ENCODE data around the gene VASN. TPM values are rescaled to one million over a fixed set of nuclear protein-coding genes. Genes with fewer than 3 reads are reported as not detected.
A peak's percentile ranks its signal among the peaks of the same experiment; 100 is the strongest.

VASN gene
- not detected for total RNA-seq

DNA sequence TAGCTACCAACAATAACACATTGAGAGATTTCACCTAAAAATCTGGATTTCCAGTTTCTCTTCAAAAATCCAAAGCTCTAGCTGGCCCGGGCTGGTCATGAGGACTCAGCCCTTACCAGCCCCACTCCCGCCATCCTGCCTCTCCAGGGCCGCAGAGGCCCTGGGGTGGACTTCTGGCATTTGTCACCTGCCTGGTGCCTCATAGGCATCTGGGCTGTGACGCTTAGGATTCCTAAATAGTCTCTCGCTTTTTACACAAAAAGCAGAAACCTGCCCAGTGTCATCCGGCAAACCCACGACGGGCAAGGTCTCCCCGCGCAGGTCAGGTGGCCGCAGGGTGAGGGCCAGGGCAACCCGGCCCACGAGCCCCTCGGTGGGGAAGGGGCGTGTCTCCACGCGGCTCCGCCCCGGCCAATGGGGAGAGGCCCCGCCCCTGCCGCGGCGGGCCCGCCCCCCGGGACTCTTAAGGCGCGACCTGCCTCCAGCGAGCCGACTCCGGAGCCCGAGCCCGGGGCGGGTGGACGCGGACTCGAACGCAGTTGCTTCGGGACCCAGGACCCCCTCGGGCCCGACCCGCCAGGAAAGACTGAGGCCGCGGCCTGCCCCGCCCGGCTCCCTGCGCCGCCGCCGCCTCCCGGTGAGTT lies at the start of gene VASN:
TSS of gene VASN (plus strand) at position 492 of the 644 bp plus-strand sequence. CDS start 9,030 bp downstream, outside the sequence.
- Mint-ChIP-seq H3K36me3 (ENCODE audit: insufficient read depth in 2 of 2) (no peaks in the 10 kb centered on the region), H3K4me3 (peak within 1 kb of the TSS; percentile 72 to 75), H3K4me1 (ENCODE audit: low read depth) (no peaks in the 10 kb centered on the region), H3K9me3 (no peaks in the 10 kb centered on the region), H3K27me3 (ENCODE audit: low read depth) (no peaks in the 10 kb centered on the region), H3K27ac (no peak within 1 kb of the TSS)
- ATAC-seq (replicated peaks in 1 of 2) (peak; percentile 85 to 87), DNase-seq (peak; percentile 75 to 83)

GRCh38 chr16:4322121-4323052 lies 49.3 kb upstream of the VASN start:
- Mint-ChIP-seq H3K36me3 (ENCODE audit: insufficient read depth in 2 of 2) (no peaks in the 10 kb centered on the region), H3K27me3 (ENCODE audit: low read depth) (no peaks in the 10 kb centered on the region), H3K9me3 (no peaks in the 10 kb centered on the region), H3K4me1 (ENCODE audit: low read depth) (peaks cover 11% of the 10 kb centered on the region), H3K27ac (no peak overlapping the region), H3K4me3 (no peak overlapping the region)
- DNase-seq (no peak), ATAC-seq (replicated peaks in 1 of 2) (no peak)

DNA sequence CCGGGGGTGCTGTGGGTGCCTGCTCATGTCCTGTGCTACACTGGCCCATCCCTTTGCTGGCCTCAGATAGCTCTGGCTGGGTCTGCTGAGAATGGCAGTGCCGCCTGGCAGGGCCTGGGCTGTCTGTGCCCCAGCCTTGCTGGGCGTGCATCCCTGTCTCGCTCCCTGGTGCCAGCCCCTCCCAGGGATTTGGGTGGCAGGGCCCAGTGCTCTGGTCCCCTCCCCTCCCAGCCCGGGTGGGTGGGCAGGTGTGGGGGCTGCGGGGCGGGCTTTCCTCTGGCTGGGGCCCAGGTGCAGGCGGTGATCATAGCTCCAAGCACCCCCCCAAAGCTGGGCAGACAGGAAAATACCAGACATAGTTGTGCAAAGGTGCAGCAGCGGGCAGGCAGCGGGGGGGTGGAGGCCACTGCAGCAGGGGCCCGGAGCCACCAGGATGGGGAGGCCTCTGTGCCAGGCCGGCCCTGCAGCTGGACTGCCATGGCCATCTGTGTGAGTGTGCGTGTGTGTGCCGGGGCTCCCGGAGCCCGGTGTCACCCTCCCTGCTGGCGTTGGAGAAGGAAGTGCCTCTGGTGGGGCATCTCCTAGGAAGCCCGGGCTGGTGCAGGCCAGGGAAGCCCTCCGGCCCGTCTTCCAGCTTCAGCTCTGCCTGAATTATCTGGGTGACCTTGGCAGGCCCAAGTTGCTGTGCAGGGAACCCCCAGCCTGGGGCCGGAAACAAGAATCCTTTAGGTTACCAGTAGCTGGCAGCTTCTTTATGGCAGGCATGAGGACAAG lies 48.4 kb upstream of the VASN start:
- no peak overlapping the region for H3K27ac Mint-ChIP-seq
- no peak overlapping the region for H3K4me3 Mint-ChIP-seq
- H3K36me3 Mint-ChIP-seq (ENCODE audit: insufficient read depth in 2 of 2): no peaks in the 10 kb centered on the region
- no peaks in the 10 kb centered on the region for H3K9me3 Mint-ChIP-seq
- no peak for DNase-seq
- ATAC-seq (replicated peaks in 1 of 2): no peak
- H3K27me3 Mint-ChIP-seq (ENCODE audit: low read depth): no peaks in the 10 kb centered on the region
- H3K4me1 Mint-ChIP-seq (ENCODE audit: low read depth): peaks cover 11% of the 10 kb centered on the region

- ATAC-seq (replicated peaks in 1 of 2) (no peak), DNase-seq (no peak)
- no peaks in the 10 kb centered on the region for H3K27me3 Mint-ChIP-seq (ENCODE audit: low read depth)
- H3K27ac Mint-ChIP-seq: no peak overlapping the region
- no peak overlapping the region for H3K4me3 Mint-ChIP-seq
- no peaks in the 10 kb centered on the region for H3K36me3 Mint-ChIP-seq (ENCODE audit: insufficient read depth in 2 of 2)
- H3K9me3 Mint-ChIP-seq: no peaks in the 10 kb centered on the region
- peaks cover 8% of the 10 kb centered on the region for H3K4me1 Mint-ChIP-seq (ENCODE audit: low read depth)
These were observed 47.7 kb upstream of the VASN start for GRCh38 chr16:4323845-4324488.

- DNase-seq: no peak
- no peak overlapping the region for H3K27ac Mint-ChIP-seq
These were observed 47.0 kb upstream of the VASN start for GRCh38 chr16:4324492-4325252.

GRCh38 chr16:4325253-4325758 lies 46.3 kb upstream of the VASN start:
- Mint-ChIP-seq H3K27me3 (ENCODE audit: low read depth) (no peaks in the 10 kb centered on the region), H3K36me3 (ENCODE audit: insufficient read depth in 2 of 2) (no peaks in the 10 kb centered on the region), H3K9me3 (no peaks in the 10 kb centered on the region), H3K4me1 (ENCODE audit: low read depth) (no peaks in the 10 kb centered on the region), H3K4me3 (no peak overlapping the region), H3K27ac (no peak overlapping the region)
- DNase-seq: no peak
- no peak for ATAC-seq (replicated peaks in 1 of 2)

More at GRCh38 chr16:4324492-4325252, 47.0 kb upstream of the VASN start:
- H3K4me3 Mint-ChIP-seq: no peak overlapping the region
- H3K36me3 Mint-ChIP-seq (ENCODE audit: insufficient read depth in 2 of 2): no peaks in the 10 kb centered on the region
- no peak for ATAC-seq (replicated peaks in 1 of 2)
- no peaks in the 10 kb centered on the region for H3K27me3 Mint-ChIP-seq (ENCODE audit: low read depth)
- H3K9me3 Mint-ChIP-seq: no peaks in the 10 kb centered on the region
- H3K4me1 Mint-ChIP-seq (ENCODE audit: low read depth): peaks cover under 1% of the 10 kb centered on the region

GRCh38 chr16:4327386-4328045 lies 44.1 kb upstream of the VASN start:
- H3K27me3 Mint-ChIP-seq (ENCODE audit: low read depth): no peaks in the 10 kb centered on the region
- H3K4me3 Mint-ChIP-seq: peak overlapping the region; percentile 57 to 73
- H3K9me3 Mint-ChIP-seq: no peaks in the 10 kb centered on the region
- DNase-seq (no peak), ATAC-seq (replicated peaks in 1 of 2) (peak in 1 of 2 donors; percentile 35)
- H3K4me1 Mint-ChIP-seq (ENCODE audit: low read depth): no peaks in the 10 kb centered on the region
- H3K36me3 Mint-ChIP-seq (ENCODE audit: insufficient read depth in 2 of 2): no peaks in the 10 kb centered on the region
- no peak overlapping the region for H3K27ac Mint-ChIP-seq

DNA sequence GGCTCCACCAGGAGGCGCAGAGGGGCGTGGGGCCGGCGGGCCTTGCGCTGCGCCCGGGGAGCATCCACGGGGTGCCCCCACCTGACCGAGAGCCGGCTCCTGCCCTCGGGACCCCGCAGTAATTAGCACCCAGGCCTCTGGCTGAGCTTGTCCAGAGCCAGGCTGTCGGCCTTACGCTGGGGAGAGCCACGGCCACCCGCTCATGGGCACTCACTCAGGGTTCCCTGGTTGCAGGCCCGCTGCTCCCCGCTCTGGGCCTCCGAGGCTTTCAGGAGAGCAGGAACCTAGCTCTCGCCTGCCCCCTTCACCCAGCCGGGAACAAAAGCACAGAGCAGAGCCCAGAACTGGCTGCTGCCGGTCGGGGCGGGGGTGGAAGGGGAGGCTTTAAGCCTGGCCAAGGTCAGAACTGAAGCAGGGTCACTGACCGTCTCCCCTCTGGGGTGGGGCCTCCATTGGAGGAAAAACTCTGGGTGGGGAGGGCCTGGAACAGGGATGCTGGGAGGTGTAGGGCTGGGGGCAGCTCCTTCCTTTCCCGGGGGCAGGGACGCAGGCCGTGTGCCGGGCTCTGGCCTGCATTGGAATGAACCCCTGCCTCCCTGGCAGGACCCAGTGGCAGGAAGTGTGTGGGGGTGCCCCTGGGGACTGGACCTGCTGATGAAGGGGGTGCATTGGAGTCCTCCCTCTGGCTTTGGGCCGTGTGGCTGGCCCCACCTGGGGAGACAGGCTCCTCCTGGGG lies 43.4 kb upstream of the VASN start:
- H3K27ac Mint-ChIP-seq: no peak overlapping the region
- peak; percentile 71 to 75 for ATAC-seq (replicated peaks in 1 of 2)
- peak overlapping the region; percentile 57 to 73 for H3K4me3 Mint-ChIP-seq
- DNase-seq: peak; percentile 64 to 67
- no peaks in the 10 kb centered on the region for H3K36me3 Mint-ChIP-seq (ENCODE audit: insufficient read depth in 2 of 2)
- no peaks in the 10 kb centered on the region for H3K4me1 Mint-ChIP-seq (ENCODE audit: low read depth)
- no peaks in the 10 kb centered on the region for H3K27me3 Mint-ChIP-seq (ENCODE audit: low read depth)
- no peaks in the 10 kb centered on the region for H3K9me3 Mint-ChIP-seq

DNA sequence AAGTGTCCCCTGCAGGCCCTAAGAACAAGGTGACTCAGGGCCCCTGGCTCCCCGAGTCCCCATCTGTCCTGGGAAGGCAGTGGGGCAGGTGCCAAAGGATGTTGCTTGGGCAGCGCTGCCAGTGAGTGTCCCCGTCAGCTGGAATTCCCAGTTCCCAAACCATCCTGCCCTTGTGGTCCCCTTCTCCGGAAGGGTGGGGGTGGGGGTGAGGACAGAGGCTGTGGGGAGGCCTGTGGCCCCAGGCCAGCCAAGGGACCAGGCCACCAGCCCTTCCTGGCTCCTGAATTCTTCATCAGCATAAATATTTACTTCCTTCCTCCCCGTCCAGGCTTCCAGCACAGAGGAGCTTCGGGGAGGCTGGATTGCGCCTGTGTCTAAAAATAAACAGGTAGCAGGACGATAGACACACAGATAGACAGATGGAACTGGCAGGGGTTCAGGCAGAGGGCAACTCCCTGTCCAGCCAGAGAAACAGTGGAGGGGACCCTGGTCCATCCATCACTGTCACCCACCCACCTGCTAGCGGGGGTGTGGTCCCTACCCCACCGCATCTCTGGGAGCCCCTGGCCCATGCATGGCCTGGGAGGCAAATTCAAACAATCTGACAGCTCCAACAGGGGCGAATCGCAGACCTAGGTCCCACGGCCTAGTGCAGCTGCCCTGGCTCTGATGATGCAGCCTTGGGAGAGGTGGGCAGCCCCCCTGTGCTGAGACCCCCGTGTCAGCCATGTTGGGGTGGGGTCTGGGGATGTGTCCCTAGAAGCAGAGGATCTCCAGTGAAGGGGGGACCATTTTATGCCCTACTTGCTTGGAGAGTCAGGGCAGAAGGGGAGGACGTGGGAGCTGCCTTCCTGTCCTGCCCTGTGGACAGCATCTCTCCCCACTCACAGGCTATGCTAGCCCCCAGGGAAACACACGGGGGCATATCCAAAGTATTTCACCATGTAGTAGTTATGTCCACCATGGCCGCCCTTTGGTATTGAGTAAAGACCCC lies 42.6 kb upstream of the VASN start:
- Mint-ChIP-seq H3K9me3 (no peaks in the 10 kb centered on the region), H3K27me3 (ENCODE audit: low read depth) (no peaks in the 10 kb centered on the region), H3K27ac (no peak overlapping the region), H3K36me3 (ENCODE audit: insufficient read depth in 2 of 2) (no peaks in the 10 kb centered on the region), H3K4me1 (ENCODE audit: low read depth) (no peaks in the 10 kb centered on the region), H3K4me3 (no peak overlapping the region)
- DNase-seq: no peak
- ATAC-seq (replicated peaks in 1 of 2): no peak

GRCh38 chr16:4330277-4330874 lies 41.3 kb upstream of the VASN start:
- DNase-seq (peak; percentile 84 to 86), ATAC-seq (replicated peaks in 1 of 2) (peak; percentile 78 to 81)
- H3K4me1 Mint-ChIP-seq (ENCODE audit: low read depth): no peaks in the 10 kb centered on the region
- no peak overlapping the region for H3K27ac Mint-ChIP-seq
- H3K36me3 Mint-ChIP-seq (ENCODE audit: insufficient read depth in 2 of 2): no peaks in the 10 kb centered on the region
- no peaks in the 10 kb centered on the region for H3K9me3 Mint-ChIP-seq
- no peak overlapping the region for H3K4me3 Mint-ChIP-seq
- no peaks in the 10 kb centered on the region for H3K27me3 Mint-ChIP-seq (ENCODE audit: low read depth)

All from activated T-cell treated with anti-CD3 and anti-CD28 coated beads, Interleukin-2, amount 50 U/mL, for 72 hours (primary cell).